GM19239 (cell line): ENCODE results near the gene ABHD3.
"Not testable (repeated sequence)": the region's sequence is repeated elsewhere in the genome, so short reads cannot be mapped to it uniquely, and the experiment has no call there.

Source experiments
- DNase-seq: peaks from one replicate; pipeline ENCODE4 v3.0.0; 2011; ENCODE audit warnings: low spot score; ENCODE audit not compliant: insufficient read length
- FAIRE-seq: peaks from 2 replicates; lab custom pipeline; 2011; peaks lifted over from hg19 to GRCh38; lab: Jason Lieb, UNC

Gene ABHD3

DNA sequence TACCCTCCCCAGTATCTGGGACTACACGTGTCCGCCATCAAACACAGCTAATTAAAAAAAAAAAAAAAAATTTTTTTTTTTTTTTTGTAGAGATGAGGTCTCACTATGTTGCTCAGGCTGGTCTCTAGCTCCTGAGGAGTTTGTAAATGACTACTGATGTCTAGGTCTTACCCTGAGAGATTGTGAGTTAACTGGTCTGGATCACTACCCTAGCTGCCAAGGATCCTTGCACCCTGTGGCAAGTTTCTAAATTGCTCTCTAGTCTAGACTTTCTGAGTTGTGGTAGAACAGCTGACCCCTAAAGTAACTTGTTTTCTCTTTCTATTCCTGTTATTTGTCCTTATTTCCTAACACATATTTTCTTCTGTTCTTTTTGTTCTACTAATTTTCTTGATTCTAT lies 44.5 kb downstream of the ABHD3 start:
- DNase-seq (no peak), FAIRE-seq (no peak)

DNA sequence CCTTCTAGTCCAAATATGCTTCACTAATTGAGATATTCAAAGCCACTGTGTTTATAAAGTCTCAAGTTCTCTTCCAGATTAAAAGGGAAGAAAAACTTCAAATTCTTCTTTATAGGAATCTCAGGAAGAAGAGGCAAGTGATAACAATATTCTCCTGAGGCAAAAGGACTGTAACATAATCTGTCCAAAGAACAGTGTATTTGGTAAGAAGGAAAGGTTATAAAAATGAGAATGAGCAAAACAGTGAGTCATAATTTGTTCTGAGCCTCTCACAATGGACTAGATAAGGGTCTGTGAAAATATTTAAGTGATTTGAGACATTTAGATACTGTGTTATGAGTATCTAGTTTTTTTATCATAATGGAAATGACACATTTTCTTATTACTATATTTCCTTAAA lies 48.2 kb downstream of the ABHD3 start:
- DNase-seq (no peak), FAIRE-seq (no peak)

DNA sequence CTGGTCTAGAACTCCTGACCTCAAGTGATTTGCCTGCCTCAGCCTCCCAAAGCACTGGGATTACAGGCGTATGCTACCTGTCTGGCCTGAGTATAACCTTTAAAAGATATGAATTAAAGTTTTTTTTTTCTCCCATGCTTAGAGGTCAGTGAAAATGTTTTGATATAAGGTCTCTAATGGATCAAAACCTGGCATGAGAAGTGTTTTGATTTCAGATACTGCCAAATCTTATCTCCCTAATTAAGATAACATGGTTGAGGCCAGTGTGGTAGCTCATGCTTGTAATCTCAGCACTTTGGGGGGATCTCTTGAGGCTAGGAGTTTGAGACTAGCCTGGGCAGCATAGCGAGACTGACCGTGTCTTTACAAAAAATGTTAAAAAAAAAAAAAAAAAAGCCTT lies 51.2 kb downstream of the ABHD3 start:
- no peak for DNase-seq
- no peak for FAIRE-seq

DNA sequence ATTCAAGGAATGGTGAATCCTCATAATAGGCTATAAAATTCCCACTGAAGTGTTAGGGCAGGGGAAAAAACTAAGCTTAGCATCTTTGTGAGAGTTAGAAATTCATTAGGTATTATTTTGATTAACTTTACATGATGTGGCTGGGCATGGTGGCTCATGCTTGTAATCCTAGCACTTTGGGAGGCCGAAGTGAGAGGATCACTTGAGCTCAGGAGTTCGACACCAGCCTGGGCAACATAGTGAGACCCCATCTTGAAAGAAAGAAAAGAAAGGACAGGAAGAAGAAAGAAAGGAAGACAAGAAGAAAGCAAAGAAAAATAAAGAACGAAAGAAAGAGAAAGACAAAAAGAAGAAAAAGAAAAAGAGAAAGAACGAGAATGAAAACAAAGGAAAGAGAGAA lies 52.5 kb downstream of the ABHD3 start:
- FAIRE-seq (no peak), DNase-seq (no peak)

DNA sequence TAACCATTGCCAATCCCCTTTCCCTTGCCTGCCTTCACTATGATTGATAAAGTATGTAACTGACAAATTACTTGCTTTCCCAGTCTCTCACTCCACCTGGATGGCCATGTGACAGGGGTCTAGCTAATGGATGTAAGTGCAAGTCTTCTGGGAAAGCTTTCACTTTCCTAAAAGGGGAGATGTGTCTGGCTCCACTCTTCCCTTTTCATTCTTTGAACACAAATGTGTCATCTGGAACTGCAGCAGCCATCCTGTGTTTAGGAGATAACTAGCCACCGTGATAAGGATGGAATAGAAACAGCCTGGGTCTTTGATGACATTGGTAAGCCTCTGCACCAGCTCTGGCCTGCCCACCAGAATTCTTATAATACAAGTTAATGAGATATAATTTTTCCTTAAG lies 54.3 kb downstream of the ABHD3 start:
- DNase-seq = no peak
- no peak for FAIRE-seq

DNA sequence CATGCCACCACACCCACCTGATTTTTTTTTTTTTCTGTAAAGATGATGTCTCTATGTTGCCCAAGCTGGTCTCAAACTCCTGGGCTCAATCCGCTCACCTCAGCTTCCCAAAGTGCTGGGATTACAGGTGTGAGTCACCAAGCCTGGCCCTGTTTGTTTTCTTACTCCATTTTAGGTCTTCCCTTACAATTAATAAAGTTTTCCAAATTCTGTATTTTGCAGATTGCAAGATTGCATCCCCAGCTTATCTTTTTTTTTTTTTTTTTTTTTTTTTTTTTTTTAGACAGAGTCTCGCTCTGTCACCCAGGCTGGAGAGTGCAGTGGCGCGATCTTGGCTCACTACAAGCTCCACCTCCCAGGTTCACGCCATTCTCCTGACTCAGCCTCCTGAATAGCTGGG lies 64.2 kb downstream of the ABHD3 start:
- not testable (repeated sequence) for DNase-seq, FAIRE-seq

DNA sequence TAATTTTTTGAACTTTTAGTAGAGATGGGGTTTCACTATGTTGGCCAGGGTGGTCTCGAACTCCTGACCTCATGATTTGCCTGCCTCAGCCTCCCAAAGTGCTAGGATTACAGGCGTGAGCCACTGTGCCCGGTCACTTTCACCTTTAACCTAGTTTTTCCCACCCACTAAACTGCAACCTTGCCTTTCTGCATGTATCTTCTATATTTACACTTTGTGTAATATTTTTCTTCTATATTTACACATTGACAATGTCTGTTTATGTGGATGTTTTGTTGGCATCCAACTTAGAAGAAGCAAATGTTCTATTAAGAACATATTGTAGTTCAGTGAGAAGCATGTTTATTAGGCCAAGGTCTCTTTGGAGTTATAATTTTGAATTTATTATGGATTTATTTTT lies 65.8 kb downstream of the ABHD3 start:
- no peak for FAIRE-seq
- no peak for DNase-seq

DNA sequence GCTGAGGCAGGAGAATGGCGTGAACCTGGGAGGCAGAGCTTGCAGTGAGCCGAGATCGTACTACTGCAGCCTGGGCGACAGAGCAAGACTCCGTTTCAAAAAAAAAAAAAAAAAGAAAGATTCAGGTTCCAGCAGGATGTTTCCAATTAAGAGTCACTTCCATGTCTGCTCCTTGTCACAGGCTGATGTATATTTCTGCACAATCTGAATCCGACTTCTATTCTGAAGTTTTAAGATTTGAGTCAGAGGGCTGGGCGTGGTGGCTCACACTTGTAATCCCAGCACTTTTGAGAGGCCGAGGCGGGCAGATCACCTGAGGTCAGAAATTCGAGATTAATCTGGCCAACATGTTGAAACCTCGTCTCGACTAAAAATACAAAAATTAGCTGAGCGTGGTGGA lies 67.8 kb downstream of the ABHD3 start:
- DNase-seq (no peak), FAIRE-seq (no peak)

DNA sequence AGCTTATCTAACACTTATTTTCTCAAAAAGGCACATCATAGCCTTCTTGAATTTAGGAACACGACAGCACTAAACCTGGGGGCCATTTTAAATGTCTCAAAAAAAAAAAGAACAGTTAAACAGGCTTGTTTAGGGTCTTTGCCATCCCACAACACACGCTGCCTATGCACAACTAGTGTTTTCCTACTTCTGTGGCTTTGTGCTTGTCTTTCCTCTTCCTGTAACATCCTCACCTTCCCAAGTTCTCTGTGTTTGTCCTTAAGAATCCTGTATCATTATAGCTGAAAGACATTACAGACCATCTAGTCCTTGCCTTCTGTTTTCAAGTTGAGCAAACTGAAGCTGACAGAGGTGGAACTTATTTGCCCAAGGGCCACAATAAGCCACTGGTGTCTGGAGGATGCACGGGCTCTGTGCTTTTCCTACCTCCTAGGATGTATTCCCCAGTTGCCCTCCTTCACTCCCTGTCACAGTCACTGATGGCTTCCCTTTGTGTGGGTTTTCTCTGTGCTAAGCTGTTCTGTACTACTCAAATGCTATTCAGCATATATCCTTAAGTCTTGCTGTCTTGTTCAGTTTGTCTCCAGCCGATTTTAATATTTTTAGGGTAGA lies 69.9 kb downstream of the ABHD3 start:
- FAIRE-seq (no peak), DNase-seq (no peak)

DNA sequence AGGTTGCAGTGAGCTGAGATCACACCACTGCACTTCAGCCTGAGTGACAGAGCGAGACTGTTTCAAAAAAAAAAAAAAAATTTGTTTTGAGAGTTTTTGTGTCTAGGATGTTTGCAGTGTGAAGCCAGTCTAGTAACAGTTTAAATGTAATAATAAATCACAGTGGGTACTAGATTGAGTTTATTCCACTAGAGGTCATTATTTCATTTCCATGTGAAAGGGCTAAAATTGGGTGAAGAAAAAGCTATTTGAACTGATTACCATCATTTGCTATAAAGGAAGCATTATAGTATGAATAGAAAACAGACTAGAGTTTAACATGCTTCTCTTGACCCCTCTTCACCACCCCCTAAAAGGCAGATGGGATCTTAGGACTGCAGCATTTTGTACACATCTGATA lies 72.2 kb downstream of the ABHD3 start:
- DNase-seq (no peak), FAIRE-seq (no peak)

DNA sequence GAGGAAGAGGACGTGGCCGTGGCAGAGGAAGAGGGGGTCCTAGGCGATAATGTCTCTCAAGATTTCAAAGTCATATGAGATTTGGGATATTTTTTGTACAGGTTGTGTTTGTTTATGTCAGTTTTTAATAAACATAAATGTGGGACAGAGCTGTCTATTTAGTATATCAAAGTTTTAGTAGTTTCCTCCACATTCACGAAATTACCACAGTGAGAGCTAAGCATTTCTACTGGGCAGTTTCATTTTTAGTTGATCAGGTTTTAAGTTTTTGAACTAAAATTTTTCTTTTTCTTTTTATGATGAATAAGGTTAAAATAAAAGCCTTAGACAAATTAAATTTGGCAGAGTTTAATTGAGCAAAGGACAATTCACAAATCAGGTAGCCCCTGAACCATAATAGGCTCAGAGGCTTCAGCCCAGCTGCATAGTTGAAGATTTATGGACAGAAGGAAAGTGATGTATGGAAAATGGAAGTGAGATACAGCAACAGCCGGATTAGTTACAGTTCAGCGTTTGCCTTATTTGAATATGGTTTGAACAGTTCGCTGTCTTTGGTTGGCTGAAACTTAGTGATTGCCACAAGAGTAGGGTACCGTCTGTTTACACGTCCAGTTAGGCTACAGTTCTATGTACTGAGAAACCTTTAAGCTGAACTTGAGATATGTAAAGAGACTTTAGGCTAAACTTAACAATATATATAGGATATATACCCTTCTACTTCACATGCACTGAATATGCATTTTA lies 75.3 kb downstream of the ABHD3 start:
- DNase-seq = peak; percentile 18
- FAIRE-seq = peak; percentile 98

DNA sequence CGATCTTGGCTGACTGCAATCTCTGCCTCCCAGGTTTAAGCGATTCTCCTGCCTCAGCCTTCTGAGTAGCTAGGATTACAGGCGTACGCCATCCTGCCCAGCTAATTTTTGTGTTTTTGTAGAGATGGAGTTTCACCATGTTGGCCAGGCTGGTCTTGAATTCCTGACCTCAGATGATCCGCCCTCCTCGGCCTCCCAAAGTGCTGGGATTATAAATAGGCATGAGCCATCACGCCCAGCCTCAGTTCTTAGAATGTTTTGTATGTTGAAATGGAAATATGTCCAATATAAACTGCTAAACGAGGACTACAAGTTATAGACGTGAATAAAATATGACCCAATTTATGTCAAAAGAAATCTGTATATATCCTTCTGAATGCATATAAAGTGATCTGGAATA lies 82.9 kb downstream of the ABHD3 start:
- not testable (repeated sequence) for DNase-seq, FAIRE-seq

DNA sequence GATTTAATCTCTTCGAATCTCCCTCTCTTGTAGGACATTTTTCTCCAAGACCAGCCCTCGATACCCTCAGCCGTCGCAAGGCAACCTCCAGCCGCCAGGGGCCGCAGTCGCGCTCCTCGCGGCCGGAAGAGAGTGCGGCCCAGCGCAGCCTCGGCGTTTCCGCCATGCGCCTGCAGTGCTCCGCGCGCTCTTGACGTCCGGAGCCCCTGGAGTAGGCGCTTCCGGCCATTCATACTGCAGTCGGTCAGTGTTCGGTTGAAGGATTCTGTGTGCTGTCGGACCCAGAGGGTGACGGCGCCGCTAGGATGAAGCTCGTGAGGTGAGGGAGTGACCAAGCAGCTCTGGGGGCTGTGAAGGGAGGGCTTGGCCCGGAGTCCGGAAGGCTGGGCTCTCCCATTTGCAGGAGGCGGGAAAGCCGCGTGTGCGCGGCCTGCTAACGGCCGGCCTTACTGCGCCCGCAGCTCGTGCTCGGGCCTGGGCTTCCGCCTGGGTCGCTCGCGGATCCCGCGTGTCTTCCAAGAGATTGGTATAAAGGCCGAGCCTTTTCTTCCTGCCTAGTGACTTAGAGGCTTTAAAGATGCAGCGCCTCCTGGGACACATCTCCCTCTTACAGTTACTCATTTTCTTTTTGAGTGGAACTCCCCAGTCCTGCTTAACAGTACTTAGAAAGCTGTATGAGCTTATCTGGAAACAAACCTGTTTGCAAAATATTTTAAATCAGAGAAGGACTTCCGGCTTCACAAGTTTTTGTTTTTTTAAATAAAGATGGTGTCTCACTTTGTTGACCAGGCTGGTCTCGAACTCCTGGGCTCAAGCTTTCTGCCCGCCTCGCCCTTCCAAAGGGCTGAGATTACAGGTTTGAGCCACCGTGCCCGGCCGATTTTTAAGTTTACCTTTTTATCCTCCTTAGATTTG lies 92.2 kb downstream of the ABHD3 start, which contains the start of gene SNRPD1:
TSS of gene SNRPD1 (plus strand) at position 190 of the 915 bp plus-strand sequence. CDS start at position 306, 116 bp downstream.
- FAIRE-seq = peak; percentile 78
- peak; percentile 81 for DNase-seq

DNA sequence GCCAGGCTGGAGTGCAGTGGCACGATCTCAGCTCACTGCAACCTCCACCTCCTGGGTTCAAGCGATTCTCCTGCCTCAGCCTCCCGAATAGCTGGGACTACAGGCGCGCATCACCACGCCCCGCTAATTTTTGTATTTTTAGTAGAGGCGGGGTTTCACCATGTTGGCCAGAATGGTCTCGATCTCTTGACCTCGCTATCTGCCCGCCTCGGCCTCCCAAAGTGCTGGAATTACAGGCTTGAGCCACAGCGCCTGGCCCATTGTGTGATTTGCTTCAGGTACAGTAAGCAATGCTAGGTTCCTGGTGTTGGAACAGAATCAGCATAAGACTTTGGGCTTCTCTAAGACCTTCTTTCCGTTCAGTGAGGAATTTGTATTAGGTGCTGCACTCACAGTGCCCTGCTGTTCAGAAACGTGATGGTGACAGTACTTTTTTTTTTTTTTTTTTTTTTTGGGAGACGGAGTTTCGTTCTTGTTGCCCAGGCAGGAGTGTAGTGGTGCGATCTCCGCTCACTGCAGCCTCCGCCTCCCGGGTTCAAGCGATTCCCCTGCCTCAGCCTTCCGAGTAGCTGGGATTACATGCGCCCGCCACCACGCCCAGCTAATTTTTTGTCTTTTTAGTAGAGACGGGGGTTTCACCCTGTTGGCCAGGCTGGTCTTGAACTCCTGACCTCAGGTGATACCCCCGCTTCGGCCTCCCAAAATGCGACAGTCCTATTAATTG lies 93.0 kb downstream of the ABHD3 start:
- DNase-seq, FAIRE-seq: not testable (repeated sequence)

DNA sequence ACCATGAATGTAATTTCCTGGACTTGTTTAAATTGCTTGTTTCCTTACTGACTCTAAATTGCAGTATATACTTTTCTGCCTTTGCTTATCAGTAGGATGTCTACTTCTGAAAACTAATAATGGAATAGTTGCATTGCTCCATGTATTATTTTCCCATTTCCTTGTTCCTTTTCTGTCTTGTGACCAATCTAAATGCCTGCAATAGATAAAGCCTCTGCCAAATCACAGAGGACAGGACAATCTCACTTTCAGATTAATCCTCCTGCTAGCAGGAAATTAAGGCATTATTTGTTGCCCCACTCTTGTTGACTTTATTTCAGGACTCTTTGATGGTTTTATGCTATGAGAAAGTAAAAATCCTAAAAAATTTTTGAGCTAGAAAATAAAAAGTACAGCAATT lies 99.4 kb downstream of the ABHD3 start:
- FAIRE-seq (no peak), DNase-seq (no peak)

DNA sequence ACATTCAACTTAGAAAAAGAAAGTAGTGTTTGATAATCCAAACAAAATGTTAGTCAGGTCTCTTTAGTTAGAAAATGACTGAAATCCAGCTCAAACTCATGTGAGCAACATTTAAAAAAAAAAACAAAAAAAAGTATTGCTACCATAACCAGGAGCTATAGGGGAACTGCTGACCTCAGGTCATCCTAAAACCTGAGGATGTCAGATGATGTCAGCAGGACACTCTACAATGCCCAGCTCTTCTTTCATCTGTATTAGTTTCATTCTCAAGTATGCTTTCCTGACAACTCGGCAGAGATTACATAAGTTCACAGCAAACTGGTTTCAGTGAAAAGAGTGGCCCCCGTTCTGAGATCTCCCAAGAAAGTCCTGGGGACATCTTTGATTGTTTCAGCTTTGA lies 99.9 kb downstream of the ABHD3 start:
- FAIRE-seq (peak; percentile 47), DNase-seq (no peak)

DNA sequence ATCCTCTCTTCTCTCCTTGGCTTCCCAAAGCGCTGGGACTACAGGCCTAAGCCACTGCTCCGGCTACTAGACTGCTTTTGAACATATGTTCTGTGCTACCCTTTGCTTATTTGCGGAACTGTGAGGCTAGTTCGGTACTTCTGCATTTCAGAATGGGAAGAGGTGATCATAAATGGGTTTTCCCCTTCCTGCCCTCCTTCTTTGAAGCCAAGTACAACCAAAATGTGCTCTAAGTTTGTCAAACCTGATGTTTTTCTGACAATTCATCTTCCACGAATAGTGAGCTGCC lies 102.3 kb downstream of the ABHD3 start:
- FAIRE-seq (no peak), DNase-seq (no peak)
